DND-41 (cell line): ENCODE measurements around the gene EEFSEC.

ENCODE experiments used
- CTCF ChIP-seq: IDR thresholded peaks from 2 replicates; pipeline ENCODE4 v1.5.1; 2012; ENCODE audit warnings: borderline replicate concordance, low read length, moderate library complexity, mild to moderate bottlenecking; ENCODE audit not compliant: poor library complexity, severe bottlenecking; ENCODE audit errors: extremely low read depth
- EZH2 ChIP-seq: IDR thresholded peaks from 3 replicates; pipeline ENCODE4 v1.6.1; 2012; ENCODE audit warnings: borderline replicate concordance, low read depth, mild to moderate bottlenecking, moderate library complexity, low read length, inconsistent platforms; ENCODE audit not compliant: severe bottlenecking

- TF ChIP-seq CTCF (no peak), EZH2 (no peak)
These were observed 82.1 kb downstream of the EEFSEC start for GRCh38 chr3:128235207-128235926.
